HCEC 1CT (cell line): Measurements from ENCODE around the gene TARBP2.

Experiments
- DNase-seq: peaks from one replicate; pipeline ENCODE4 v3.0.0-alpha.2; 2017

The TARBP2 gene

GRCh38 chr12:53500776-53501614, at the start of gene TARBP2:
Gene TARBP2, plus strand, starts transcription at chr12:53501283. Its CDS starts 126 bp downstream, at chr12:53501409.
- peak; percentile 100 for DNase-seq

DNA sequence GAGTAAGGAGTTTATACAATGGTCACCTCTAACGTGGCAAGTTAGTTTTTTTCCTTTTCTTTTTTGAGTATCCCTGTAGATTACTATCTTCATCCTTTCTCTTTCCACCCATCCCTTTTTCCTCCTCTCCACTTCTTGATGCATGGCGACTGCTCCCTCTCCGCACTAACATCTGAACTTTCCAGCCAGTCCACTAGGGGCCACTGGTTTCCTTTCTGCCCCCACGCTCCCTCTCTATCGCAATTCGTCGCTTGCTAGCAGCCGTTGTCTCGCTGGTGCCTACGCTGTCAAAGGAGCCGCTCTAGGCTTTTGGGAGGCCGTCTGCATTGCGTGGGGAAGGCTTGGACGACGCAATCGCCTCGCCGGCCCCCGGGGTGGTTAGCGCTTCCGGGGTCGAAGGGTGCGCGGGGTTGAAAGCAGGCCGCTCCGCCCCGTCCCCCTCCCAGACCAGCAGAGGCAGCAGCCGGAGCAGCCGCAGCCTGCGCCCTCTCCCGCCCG, 49.4 kb upstream of the TARBP2 start, which contains the start of gene PCBP2:
TSS of gene PCBP2 (plus strand) at position 442 of the 498 bp plus-strand sequence. CDS start 2,699 bp downstream, outside the sequence.
- peak; percentile 100 for DNase-seq

DNA sequence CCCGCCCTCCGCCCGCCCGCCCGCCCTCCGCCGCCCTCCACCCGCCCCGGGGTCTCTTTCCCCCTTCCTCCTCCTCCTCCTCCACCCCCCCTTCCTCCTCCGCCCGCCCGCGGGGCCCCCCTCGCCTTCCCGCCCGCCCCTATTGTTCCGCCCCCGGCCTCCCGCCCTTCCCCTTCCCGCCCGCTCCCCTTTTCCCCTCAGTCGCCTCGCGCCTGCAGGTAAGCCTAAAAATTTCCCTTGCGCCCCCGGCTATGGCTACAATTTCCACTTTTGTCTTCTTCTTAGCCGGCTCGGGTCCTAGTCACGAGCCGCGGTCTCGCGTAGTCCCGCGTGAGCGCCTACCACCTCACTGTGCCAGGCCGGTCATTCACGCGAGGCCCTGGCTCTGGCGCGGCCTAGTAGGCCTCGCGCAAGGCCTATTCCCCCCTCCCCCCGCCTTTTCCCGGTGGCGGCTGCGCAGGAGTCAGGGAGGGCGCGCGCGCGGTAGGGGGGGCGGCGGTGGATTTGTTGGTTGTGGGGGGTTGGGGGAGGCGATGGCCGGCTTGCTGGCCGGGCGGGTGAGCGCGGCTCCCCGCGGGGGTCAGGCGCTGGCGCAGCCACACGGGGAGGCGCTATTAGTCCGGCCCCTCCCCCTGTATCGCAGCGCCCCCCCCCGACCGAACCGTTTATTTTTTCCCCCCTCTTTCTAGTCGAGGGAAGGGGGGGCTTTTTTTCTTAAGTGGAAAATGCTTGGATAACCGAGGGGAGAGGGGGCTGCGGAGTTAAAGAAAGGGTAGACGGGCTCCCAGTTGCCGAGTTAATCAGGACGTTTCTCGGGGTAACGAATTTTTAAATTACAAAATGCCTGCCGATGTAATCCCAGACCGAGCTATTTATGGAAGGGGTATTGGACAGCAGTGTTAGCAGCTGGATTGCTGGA, 48.7 kb upstream of the TARBP2 start:
- DNase-seq, result peak; percentile 81

- DNase-seq, result no peak
Measured at GRCh38 chr12:53453953-53454640, 47.0 kb upstream of the TARBP2 start.

- no peak for DNase-seq
Measured at GRCh38 chr12:53454707-53455106, 46.4 kb upstream of the TARBP2 start.

GRCh38 chr12:53456654-53457366, 44.3 kb upstream of the TARBP2 start:
- no peak for DNase-seq

DNA sequence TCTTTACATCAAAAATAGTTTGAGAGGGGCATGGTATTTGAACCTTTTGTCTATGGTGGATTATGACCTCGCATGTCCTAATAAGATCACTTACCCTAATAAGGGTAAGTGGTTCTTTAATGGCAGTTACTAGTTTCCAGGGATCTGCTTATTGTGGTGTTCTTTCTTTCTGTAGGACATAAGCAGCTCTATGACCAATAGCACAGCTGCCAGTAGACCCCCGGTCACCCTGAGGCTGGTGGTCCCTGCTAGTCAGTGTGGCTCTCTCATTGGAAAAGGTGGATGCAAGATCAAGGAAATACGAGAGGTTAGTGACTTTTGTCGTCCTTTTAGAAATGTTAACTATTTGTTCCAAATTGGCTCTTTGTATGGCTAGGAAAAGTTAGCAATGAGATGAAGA, 42.0 kb upstream of the TARBP2 start:
- DNase-seq, result no peak

GRCh38 chr12:53461059-53461458, 40.0 kb upstream of the TARBP2 start:
- DNase-seq, result no peak

- no peak for DNase-seq
Measured at GRCh38 chr12:53461591-53461990, 39.5 kb upstream of the TARBP2 start.

DNA sequence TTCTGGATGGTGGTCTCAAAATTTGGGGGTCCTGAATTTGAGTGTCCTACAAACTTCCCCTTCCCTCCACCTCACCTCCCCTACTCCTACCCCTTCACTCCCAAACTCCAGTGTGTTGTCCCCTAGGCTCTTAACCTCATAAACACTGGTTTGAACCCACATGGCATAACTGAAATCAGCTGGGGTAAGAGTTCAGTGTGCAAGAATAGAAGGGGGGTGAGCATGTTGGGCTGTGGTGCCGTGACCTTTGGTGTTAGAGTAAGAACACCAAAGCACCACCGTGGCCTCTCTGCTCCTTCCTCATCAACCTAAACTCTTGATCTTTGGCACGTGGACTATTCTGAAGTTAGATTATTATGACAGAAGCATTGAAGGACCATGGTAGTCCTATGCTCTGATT, 38.1 kb upstream of the TARBP2 start:
- no peak for DNase-seq

GRCh38 chr12:53463802-53464560, 37.1 kb upstream of the TARBP2 start:
- no peak for DNase-seq

GRCh38 chr12:53464685-53465418, 36.2 kb upstream of the TARBP2 start:
- DNase-seq, result no peak

- no peak for DNase-seq
Measured at GRCh38 chr12:53465679-53466078, 35.4 kb upstream of the TARBP2 start.

DNA sequence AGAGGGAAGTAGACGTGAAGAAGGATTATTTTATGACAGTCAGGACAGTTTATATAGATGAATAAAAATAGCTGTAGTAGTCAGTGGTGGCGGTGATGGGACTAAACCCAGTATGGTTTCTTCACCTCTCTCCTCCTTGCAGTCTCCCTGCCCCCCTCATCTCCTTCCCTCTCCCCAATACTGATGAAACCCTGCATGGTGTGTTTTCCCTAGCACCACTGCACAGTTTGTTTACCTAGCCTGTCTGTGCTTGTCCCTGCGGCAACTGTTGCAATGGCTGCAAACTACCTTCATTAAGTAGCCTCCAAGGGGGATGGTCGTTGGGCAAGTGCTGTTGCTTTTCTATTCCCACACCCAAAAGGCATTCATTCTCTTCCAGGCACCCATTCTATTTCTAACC, 34.4 kb upstream of the TARBP2 start:
- DNase-seq, result no peak

DNA sequence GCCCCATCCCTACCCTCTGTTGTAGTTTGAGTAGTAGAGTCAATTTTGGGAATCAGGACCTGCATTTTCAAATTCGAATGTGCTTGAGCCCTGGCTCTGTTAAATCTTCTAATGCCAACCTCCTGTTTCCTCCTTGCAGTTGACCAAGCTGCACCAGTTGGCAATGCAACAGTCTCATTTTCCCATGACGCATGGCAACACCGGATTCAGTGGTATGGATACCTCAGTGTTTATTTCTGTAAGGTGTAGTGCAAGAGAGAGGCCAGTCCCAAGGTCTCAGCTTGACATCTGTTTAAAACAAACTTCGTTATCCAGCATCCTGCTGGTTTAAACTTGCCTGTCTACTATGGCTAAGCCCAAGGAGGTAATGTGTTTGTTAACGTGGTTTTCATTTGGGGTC, 34.0 kb upstream of the TARBP2 start:
- no peak for DNase-seq

DNA sequence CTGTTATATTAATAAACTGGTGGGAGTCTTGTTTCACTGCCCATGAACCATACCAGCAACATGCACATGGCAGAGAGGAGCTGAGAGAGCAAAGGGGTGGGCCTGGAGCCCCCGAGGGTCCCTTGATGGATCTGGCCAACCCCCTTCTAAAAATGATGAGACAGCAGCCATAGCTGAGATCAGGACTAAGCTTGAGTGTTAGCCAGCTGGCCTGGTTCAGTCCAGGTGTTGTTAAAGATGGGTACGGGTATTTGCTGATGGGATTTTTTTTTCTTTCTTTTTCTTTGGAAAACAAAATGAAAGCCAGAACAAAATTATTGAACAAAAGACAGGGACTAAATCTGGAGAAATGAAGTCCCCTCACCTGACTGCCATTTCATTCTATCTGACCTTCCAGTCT, 33.2 kb upstream of the TARBP2 start:
- no peak for DNase-seq

DNA sequence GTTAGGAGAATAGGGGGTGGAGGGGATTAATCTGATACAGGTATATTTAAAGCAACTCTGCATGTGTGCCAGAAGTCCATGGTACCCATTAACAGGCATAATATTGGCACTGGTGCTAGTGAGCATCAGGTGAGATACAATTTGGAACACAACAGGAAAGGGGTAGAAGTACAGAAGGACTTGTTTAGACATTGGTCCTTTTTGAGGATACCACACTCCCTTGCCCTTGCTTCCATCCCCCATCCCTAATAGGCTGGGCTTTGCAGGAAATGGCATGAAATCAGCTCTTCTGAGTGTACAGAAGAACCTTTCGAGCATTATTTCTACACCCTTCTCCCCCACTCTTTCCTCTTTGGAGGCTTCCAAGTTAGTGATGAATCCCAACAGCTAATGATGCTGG, 32.8 kb upstream of the TARBP2 start:
- no peak for DNase-seq

GRCh38 chr12:53472056-53472582, 29.0 kb upstream of the TARBP2 start:
- no peak for DNase-seq

DNA sequence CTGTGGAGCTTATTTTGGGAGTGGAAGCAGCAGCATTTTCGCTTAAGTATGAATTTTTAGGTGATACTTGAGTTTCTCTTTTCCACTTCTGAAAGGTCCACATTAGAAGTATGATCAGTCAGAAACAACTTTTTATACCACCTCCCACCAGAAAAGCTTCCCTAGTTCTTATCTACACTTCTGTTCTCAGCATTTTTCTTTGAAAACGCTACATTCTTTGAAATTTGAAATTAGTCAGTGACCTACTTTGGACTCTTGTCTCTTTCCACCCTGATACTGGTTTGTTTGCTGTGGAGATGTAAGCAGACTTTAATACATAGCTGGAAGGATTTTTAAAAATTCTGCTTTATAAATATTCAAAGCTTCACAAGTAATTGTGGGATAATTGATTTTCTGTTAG, 27.0 kb upstream of the TARBP2 start:
- no peak for DNase-seq

DNA sequence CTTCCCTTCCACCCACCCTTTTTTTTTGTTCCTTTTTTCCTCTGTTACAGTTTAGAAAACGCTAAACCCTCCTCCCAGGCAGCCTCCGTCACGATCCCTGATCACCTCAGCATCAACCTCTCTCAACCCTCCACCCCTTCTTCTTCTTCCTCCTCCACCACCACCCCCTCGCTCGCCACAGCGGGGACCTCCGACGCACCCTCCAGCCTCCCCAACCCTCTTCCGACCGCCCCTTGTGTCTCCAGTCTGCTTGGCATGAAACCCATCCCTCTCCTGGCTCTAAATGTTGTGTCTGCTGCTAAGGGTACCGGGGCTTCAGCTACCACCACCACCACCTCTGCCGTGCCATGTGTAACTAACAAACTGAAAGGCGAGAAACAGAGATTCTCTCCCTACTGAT, 26.3 kb upstream of the TARBP2 start:
- no peak for DNase-seq
